Measurements from ENCODE around the gene SPATS2.
"Not testable (repeated sequence)": the region's sequence is repeated elsewhere in the genome, so short reads cannot be mapped to it uniquely, and the experiment has no call there.

Gene SPATS2

GRCh38 chr12:49367381-49368239 is at the start of gene SPATS2:
Gene SPATS2, plus strand, starts transcription at chr12:49367462. Its CDS starts 93,551 bp downstream, at chr12:49461013.
- DNase-seq (ENCODE audit: extremely low read depth, low read depth), result no peak
- TF ChIP-seq CTCF (IDR thresholded peaks at IDR 0.05; ENCODE audit: low read depth, low read length, missing control alignments), result no peak
- peak within 1 kb of the TSS; percentile 70 for H3K4me3 ChIP-seq (replicated peaks; ENCODE audit: low read depth, low read length)

- not testable (repeated sequence) for DNase-seq (ENCODE audit: extremely low read depth, low read depth); H3K4me3 ChIP-seq (replicated peaks; ENCODE audit: low read depth, low read length)
Observed at GRCh38 chr12:49320411-49321103, 46.7 kb upstream of the SPATS2 start.

- no peak for DNase-seq (ENCODE audit: extremely low read depth, low read depth)
- peak overlapping the region; percentile 91 for H3K4me3 ChIP-seq (replicated peaks; ENCODE audit: low read depth, low read length)
- no peak for TF ChIP-seq CTCF (IDR thresholded peaks at IDR 0.05; ENCODE audit: low read depth, low read length, missing control alignments)
Observed at GRCh38 chr12:49322367-49322707, 44.9 kb upstream of the SPATS2 start.

- no peak for TF ChIP-seq CTCF (IDR thresholded peaks at IDR 0.05; ENCODE audit: low read depth, low read length, missing control alignments)
- peak within 1 kb of the TSS; percentile 91 for H3K4me3 ChIP-seq (replicated peaks; ENCODE audit: low read depth, low read length)
- peak; percentile 95 for DNase-seq (ENCODE audit: extremely low read depth, low read depth)
Observed at GRCh38 chr12:49322708-49323523, 44.3 kb upstream of the SPATS2 start, which contains the start of gene TROAP. Gene TROAP, plus strand, starts transcription at chr12:49323255. Its CDS starts 354 bp downstream, at chr12:49323609.

GRCh38 chr12:49323524-49324097 is 43.7 kb upstream of the SPATS2 start:
- DNase-seq (ENCODE audit: extremely low read depth, low read depth), result no peak
- TF ChIP-seq CTCF (IDR thresholded peaks at IDR 0.05; ENCODE audit: low read depth, low read length, missing control alignments), result no peak
- H3K4me3 ChIP-seq (replicated peaks; ENCODE audit: low read depth, low read length), result peak overlapping the region; percentile 91

- DNase-seq (ENCODE audit: extremely low read depth, low read depth), result no peak
- no peak for TF ChIP-seq CTCF (IDR thresholded peaks at IDR 0.05; ENCODE audit: low read depth, low read length, missing control alignments)
- H3K4me3 ChIP-seq (replicated peaks; ENCODE audit: low read depth, low read length), result no peak overlapping the region
Observed at GRCh38 chr12:49325606-49326005, 41.7 kb upstream of the SPATS2 start.

All from HFF-Myc (cell line).